Keratinocyte (primary cell): ENCODE results near the gene MLLT10. TPM values are rescaled to one million over a fixed set of nuclear protein-coding genes. Genes with fewer than 3 reads are reported as not detected.

Source experiments
- DNase-seq: peaks from one replicate; pipeline ENCODE4 v3.0.0-alpha.2; 2011; ENCODE audit warnings: low read depth, missing footprints, low spot score
- FAIRE-seq: peaks from 2 replicates; lab custom pipeline; 2011; peaks lifted over from hg19 to GRCh38; lab: Jason Lieb, UNC
- H2AFZ ChIP-seq: 2 replicates; pipeline ENCODE4 v1.6.0; 2012; ENCODE audit warnings: low read length, control low read depth, inconsistent platforms; ENCODE audit not compliant: control insufficient read depth
- H3K27ac ChIP-seq: 2 replicates; pipeline ENCODE4 v1.5.1; 2011; ENCODE audit warnings: low read length; ENCODE audit not compliant: control insufficient read depth, insufficient read depth
- H3K27me3 ChIP-seq: 3 replicates; pipeline ENCODE4 v1.6.0; 2011; ENCODE audit warnings: low read length; ENCODE audit not compliant: control insufficient read depth, insufficient read depth; ENCODE audit errors: extremely low read depth
- H3K36me3 ChIP-seq, 2 experiments: 2 replicates in 1 of 2; 3 replicates in 1 of 2; pipeline ENCODE4 v1.5.1; 2011; ENCODE audit warnings: low read length in 2 of 2, mild to moderate bottlenecking in 1 of 2; ENCODE audit not compliant: control insufficient read depth in 2 of 2, insufficient read depth in 2 of 2; ENCODE audit errors: extremely low read depth in 1 of 2
- H3K4me1 ChIP-seq: 3 replicates; pipeline ENCODE4 v1.5.1; 2011; ENCODE audit warnings: low read length; ENCODE audit not compliant: control insufficient read depth, insufficient read depth; ENCODE audit errors: extremely low read depth
- H3K4me2 ChIP-seq: 3 replicates; pipeline ENCODE4 v1.6.0; 2011; ENCODE audit warnings: low read depth, low read length; ENCODE audit not compliant: control insufficient read depth, insufficient read depth; ENCODE audit errors: extremely low read depth
- H3K4me3 ChIP-seq, 3 experiments: fragments of 200-600 bp in 1 of 3; sonication (generic) in 1 of 3; 2 replicates in 2 of 3; 3 replicates in 1 of 3; pipeline ENCODE4 v1.5.1; 2011 to 2016; ENCODE audit warnings: low read length in 3 of 3, mild to moderate bottlenecking in 3 of 3, control low read depth in 2 of 3, inconsistent platforms in 1 of 3, low read depth in 1 of 3, mixed read lengths in 1 of 3, mixed run types in 1 of 3, moderate library complexity in 1 of 3; ENCODE audit not compliant: control insufficient read depth in 2 of 3, insufficient read depth in 2 of 3; ENCODE audit errors: extremely low read depth in 1 of 3
- H3K79me2 ChIP-seq: 2 replicates; pipeline ENCODE4 v1.6.0; 2012; ENCODE audit warnings: low read length; ENCODE audit not compliant: control insufficient read depth, insufficient read depth
- H3K9ac ChIP-seq: 3 replicates; pipeline ENCODE4 v1.6.0; 2011; ENCODE audit warnings: low read length; ENCODE audit not compliant: control insufficient read depth, insufficient read depth; ENCODE audit errors: extremely low read depth
- H3K9me1 ChIP-seq: 3 replicates; pipeline ENCODE4 v1.6.0; 2011; ENCODE audit warnings: low read length; ENCODE audit not compliant: control insufficient read depth, insufficient read depth; ENCODE audit errors: extremely low read depth
- H3K9me3 ChIP-seq: 2 replicates; pipeline ENCODE4 v1.5.1; 2012; ENCODE audit warnings: low read depth, low read length; ENCODE audit not compliant: control insufficient read depth
- H4K20me1 ChIP-seq: 3 replicates; pipeline ENCODE4 v1.6.0; 2011; ENCODE audit warnings: low read length; ENCODE audit not compliant: control insufficient read depth, insufficient read depth; ENCODE audit errors: extremely low read depth
- EZH2 ChIP-seq: IDR thresholded peaks from one replicate; pipeline ENCODE4 v1.6.1; 2012; ENCODE audit warnings: inconsistent platforms, mild to moderate bottlenecking, low read length, moderate library complexity
- dilution Hi-C: fragments of 300-500 bp; cut with MboI; formaldehyde crosslinking; loops from one replicate; pipeline ENCODE4 v1.7.0; 2020; ENCODE audit warnings: low sequenced_read_pairs; ENCODE audit not compliant: extremely low pct_ligation_motif_present
- polyA plus RNA-seq, 5 experiments: library from polyadenylated mRNA; depleted of rRNA in 3 of 5; stranded (reverse) in 3 of 5; stranded (forward) in 1 of 5; unstranded in 1 of 5; fragments of >200 nt; gene quantifications; 1 replicate in 1 of 5; 2 replicates in 3 of 5; 3 replicates in 1 of 5; pipeline versions ENCODE4 v1.2.1 to v1.2.3, GENCODE V29; 2011 to 2012; ENCODE audit warnings: missing spikeins in 2 of 5, low read depth in 1 of 5, low replicate concordance in 1 of 5
- TF ChIP-seq, protein P1 (sequence below), 3 experiments: IDR thresholded peaks in 1 of 3; conservative IDR thresholded peaks in 1 of 3; optimal IDR thresholded peaks in 1 of 3; 2 replicates in 2 of 3; 3 replicates in 1 of 3; pipeline versions ENCODE3 to v1.5.1; 2011; ENCODE audit warnings: low read length in 3 of 3, mild to moderate bottlenecking in 3 of 3, moderate library complexity in 2 of 3, control low read depth in 1 of 3, inconsistent platforms in 1 of 3; ENCODE audit not compliant: insufficient read depth in 2 of 3; ENCODE audit errors: extremely low read depth in 1 of 3

The MLLT10 gene
- polyA plus RNA-seq, 1 donor (not counting 4 experiments of a cell fraction or from before 2014, with no cell fraction given), result 40.2 TPM

DNA sequence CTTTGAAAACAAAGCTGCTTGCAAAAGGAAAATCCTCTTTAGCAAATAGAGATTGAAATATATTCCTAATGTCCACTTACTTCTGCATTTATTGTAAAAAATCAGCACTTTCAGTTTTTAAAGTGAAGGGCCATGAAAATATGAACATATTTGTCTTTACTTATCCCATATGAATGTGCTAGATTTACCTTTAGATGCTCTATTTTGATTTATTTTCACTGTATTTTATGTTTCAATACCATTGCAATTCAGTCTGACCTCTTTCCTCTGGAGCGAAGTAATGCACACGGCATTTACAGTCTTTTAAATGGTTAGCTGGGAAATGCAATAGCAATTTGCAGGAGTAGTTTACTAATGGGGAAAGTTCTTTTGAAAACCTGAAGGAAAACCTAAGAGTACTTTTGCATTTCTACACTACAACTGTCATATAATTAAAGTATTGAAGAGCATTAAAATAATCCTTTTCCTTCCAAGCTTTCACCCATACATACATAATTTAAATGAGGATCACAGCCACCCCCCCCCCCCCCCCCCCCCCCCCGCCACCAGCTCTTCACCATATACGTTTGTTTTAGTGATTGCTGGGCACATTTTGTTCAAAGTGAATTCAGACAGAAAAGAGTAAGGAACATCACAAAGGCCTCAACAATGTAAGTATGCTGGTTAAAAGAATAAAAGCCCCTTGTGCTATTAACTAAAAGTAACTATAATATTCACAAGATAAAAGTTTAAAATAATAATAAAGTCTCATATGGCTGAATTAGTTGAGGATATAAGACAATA, 12.1 kb upstream of the MLLT10 start:
- Histone ChIP-seq H3K36me3 (no peaks in the 10 kb centered on the region), H4K20me1 (no peaks in the 10 kb centered on the region), H3K9me3 (no peaks in the 10 kb centered on the region), H3K4me1 (peaks cover 40% of the 10 kb centered on the region), H3K79me2 (no peaks in the 10 kb centered on the region), H3K27me3 (no peaks in the 10 kb centered on the region), H3K4me3 (peak overlapping the region in 1 of 3 experiments; percentile 48), H3K27ac (no peak overlapping the region), H2AFZ (peak overlapping the region; percentile 32), H3K9me1 (no peaks in the 10 kb centered on the region), H3K4me2 (peak overlapping the region; percentile 100), H3K9ac (no peak overlapping the region)
- no peak for DNase-seq
- TF ChIP-seq, protein P1, sequence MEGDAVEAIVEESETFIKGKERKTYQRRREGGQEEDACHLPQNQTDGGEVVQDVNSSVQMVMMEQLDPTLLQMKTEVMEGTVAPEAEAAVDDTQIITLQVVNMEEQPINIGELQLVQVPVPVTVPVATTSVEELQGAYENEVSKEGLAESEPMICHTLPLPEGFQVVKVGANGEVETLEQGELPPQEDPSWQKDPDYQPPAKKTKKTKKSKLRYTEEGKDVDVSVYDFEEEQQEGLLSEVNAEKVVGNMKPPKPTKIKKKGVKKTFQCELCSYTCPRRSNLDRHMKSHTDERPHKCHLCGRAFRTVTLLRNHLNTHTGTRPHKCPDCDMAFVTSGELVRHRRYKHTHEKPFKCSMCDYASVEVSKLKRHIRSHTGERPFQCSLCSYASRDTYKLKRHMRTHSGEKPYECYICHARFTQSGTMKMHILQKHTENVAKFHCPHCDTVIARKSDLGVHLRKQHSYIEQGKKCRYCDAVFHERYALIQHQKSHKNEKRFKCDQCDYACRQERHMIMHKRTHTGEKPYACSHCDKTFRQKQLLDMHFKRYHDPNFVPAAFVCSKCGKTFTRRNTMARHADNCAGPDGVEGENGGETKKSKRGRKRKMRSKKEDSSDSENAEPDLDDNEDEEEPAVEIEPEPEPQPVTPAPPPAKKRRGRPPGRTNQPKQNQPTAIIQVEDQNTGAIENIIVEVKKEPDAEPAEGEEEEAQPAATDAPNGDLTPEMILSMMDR (optimal IDR thresholded peaks at IDR 0.05 in 1 of 3, IDR thresholded peaks at IDR 0.05 in 1 of 3, conservative IDR thresholded peaks at IDR 0.05 in 1 of 3; ENCODE audit: extremely low read depth in 1 of 3, insufficient read depth in 2 of 3, low read length in 3 of 3), result no peak
- no peak for TF ChIP-seq EZH2
- no peak for FAIRE-seq
- dilution Hi-C loops, result no loop called here

- peak overlapping the region; percentile 27 for H2AFZ ChIP-seq
- H4K20me1 ChIP-seq, result no peaks in the 10 kb centered on the region
- no peak overlapping the region for H3K9ac ChIP-seq
- no peak overlapping the region for H3K4me3 ChIP-seq
- no peak for DNase-seq
- no peaks in the 10 kb centered on the region for H3K27me3 ChIP-seq
- no peaks in the 10 kb centered on the region for H3K9me1 ChIP-seq
- H3K9me3 ChIP-seq, result no peaks in the 10 kb centered on the region
- peak overlapping the region; percentile 9 for H3K4me2 ChIP-seq
- no peak for FAIRE-seq
- H3K4me1 ChIP-seq, result peaks cover 37% of the 10 kb centered on the region
- H3K79me2 ChIP-seq, result no peaks in the 10 kb centered on the region
- TF ChIP-seq, protein P1 (optimal IDR thresholded peaks at IDR 0.05 in 1 of 3, IDR thresholded peaks at IDR 0.05 in 1 of 3, conservative IDR thresholded peaks at IDR 0.05 in 1 of 3; ENCODE audit: extremely low read depth in 1 of 3, insufficient read depth in 2 of 3, low read length in 3 of 3), result no peak
- no peak for TF ChIP-seq EZH2
- no peaks in the 10 kb centered on the region for H3K36me3 ChIP-seq
- H3K27ac ChIP-seq, result peak overlapping the region; percentile 95
- dilution Hi-C loops, result no loop called here
Observed at GRCh38 chr10:21522631-21523406, 11.2 kb upstream of the MLLT10 start.
